Renal cortex interstitium (tissue), 11 donors: Measurements from ENCODE around the gene PDCD6IP. TPM values are rescaled to one million over a fixed set of nuclear protein-coding genes. Genes with fewer than 3 reads are reported as not detected.

Experiments used
- DNase-seq, 11 donors: peaks; one replicate each; pipeline ENCODE4 v3.0.0-alpha.2; 2013; ENCODE audit warnings: low read depth in 9 of 11, low spot score in 4 of 11; ENCODE audit errors: extremely low read depth in 1 of 11
- polyA plus RNA-seq, 3 donors: library from polyadenylated mRNA; unstranded; fragments of 120-200 nt; gene quantifications; one replicate each; pipeline ENCODE4 v1.2.1, GENCODE V29; 2013; ENCODE audit not compliant: insufficient read length in 3 of 3

PDCD6IP gene
- polyA plus RNA-seq, 3 donors = 127 to 180 (median 168) TPM

GRCh38 chr3:33787328-33788009, 11.0 kb upstream of the PDCD6IP start:
- DNase-seq = peak; percentile 18 to 74 (median 44)

- DNase-seq = no peak
These were observed 9.1 kb upstream of the PDCD6IP start for GRCh38 chr3:33789183-33789954.

- DNase-seq = no peak
These were observed 8.3 kb upstream of the PDCD6IP start for GRCh38 chr3:33790091-33790490.

GRCh38 chr3:33791477-33792166, 6.8 kb upstream of the PDCD6IP start:
- no peak for DNase-seq

GRCh38 chr3:33792167-33792892, 6.1 kb upstream of the PDCD6IP start:
- DNase-seq = no peak

- no peak for DNase-seq
These were observed 3.3 kb upstream of the PDCD6IP start for GRCh38 chr3:33795131-33795530.

- DNase-seq = no peak
These were observed 2.4 kb upstream of the PDCD6IP start for GRCh38 chr3:33795856-33796536.

- DNase-seq = no peak
These were observed 365 bp upstream of the PDCD6IP start for GRCh38 chr3:33798113-33798417.

- no peak for DNase-seq
These were observed 747 bp downstream of the PDCD6IP start for GRCh38 chr3:33799202-33799551.

GRCh38 chr3:33803252-33803651, 4.8 kb downstream of the PDCD6IP start:
- no peak for DNase-seq

GRCh38 chr3:33803894-33804526, 5.6 kb downstream of the PDCD6IP start:
- DNase-seq = no peak

GRCh38 chr3:33807191-33807590, 8.8 kb downstream of the PDCD6IP start:
- no peak for DNase-seq

- no peak for DNase-seq
These were observed 10.1 kb downstream of the PDCD6IP start for GRCh38 chr3:33808559-33808958.

GRCh38 chr3:33810545-33810944, 12.1 kb downstream of the PDCD6IP start:
- no peak for DNase-seq

GRCh38 chr3:33821989-33822388, 23.6 kb downstream of the PDCD6IP start:
- DNase-seq = no peak

GRCh38 chr3:33823821-33824220, 25.4 kb downstream of the PDCD6IP start:
- DNase-seq = no peak

GRCh38 chr3:33825111-33825510, 26.7 kb downstream of the PDCD6IP start:
- no peak for DNase-seq

- DNase-seq = no peak
These were observed 27.8 kb downstream of the PDCD6IP start for GRCh38 chr3:33826206-33826605.

GRCh38 chr3:33826688-33827087, 28.3 kb downstream of the PDCD6IP start:
- no peak for DNase-seq
